ENCODE measurements around the gene CAPN13. TPM values are rescaled to one million over a fixed set of nuclear protein-coding genes. Genes with fewer than 3 reads are reported as not detected.

The CAPN13 gene
- total RNA-seq, 1 experiment from 2014 or later = not detected

GRCh38 chr2:30721668-30722647 lies 85.3 kb downstream of the CAPN13 start:
- POLR2A ChIA-PET = no interaction called here

GRCh38 chr2:30721241-30721640 lies 86.0 kb downstream of the CAPN13 start:
- Mint-ChIP-seq H3K4me3 (ENCODE audit: unreplicated experiment) (no peak overlapping the region), H3K4me1 (ENCODE audit: insufficient read depth, unreplicated experiment) (no peaks in the 10 kb centered on the region), H3K27ac (ENCODE audit: low read depth, unreplicated experiment) (no peak overlapping the region), H3K9me3 (ENCODE audit: unreplicated experiment) (no peaks in the 10 kb centered on the region), H3K27me3 (ENCODE audit: insufficient read depth, unreplicated experiment) (peaks cover 52% of the 10 kb centered on the region), H3K36me3 (ENCODE audit: insufficient read depth, unreplicated experiment) (no peaks in the 10 kb centered on the region)
- no peak for TF ChIP-seq CTCF (IDR thresholded peaks at IDR 0.05; ENCODE audit: unreplicated experiment)
- POLR2A ChIA-PET = no interaction called here
- intact Hi-C loops (cut with micrococcal nuclease) = no loop called here
- no peak for DNase-seq (ENCODE audit: unreplicated experiment)
- BruUV-seq (replicated peaks) = no TSS peak
- CTCF ChIA-PET = interaction anchor here (0.7 to 2.4 kb wide), 2 partner anchors 9 to 513 kb away, joined by 3 to 16 read pairs; no protein-coding TSS in a partner anchor

More at GRCh38 chr2:30721668-30722647, 85.3 kb downstream of the CAPN13 start:
- intact Hi-C loops (cut with micrococcal nuclease) = no loop called here
- H3K9me3 Mint-ChIP-seq (ENCODE audit: unreplicated experiment) = no peaks in the 10 kb centered on the region
- H3K36me3 Mint-ChIP-seq (ENCODE audit: insufficient read depth, unreplicated experiment) = no peaks in the 10 kb centered on the region
- no peak for DNase-seq (ENCODE audit: unreplicated experiment)
- H3K4me1 Mint-ChIP-seq (ENCODE audit: insufficient read depth, unreplicated experiment) = no peaks in the 10 kb centered on the region
- BruUV-seq (replicated peaks) = no TSS peak
- CTCF ChIA-PET = interaction anchor here (0.7 to 2.4 kb wide), 4 partner anchors 10 to 557 kb away, joined by 3 to 16 read pairs (median 6); no protein-coding TSS in a partner anchor
- no peak for TF ChIP-seq CTCF (IDR thresholded peaks at IDR 0.05; ENCODE audit: unreplicated experiment)
- peaks cover 52% of the 10 kb centered on the region for H3K27me3 Mint-ChIP-seq (ENCODE audit: insufficient read depth, unreplicated experiment)
- no peak overlapping the region for H3K4me3 Mint-ChIP-seq (ENCODE audit: unreplicated experiment)
- H3K27ac Mint-ChIP-seq (ENCODE audit: low read depth, unreplicated experiment) = no peak overlapping the region

- H3K9me3 Mint-ChIP-seq (ENCODE audit: unreplicated experiment) = no peaks in the 10 kb centered on the region
- POLR2A ChIA-PET = interaction anchor here (0.7 kb wide), 1 partner anchor 1347 kb away, joined by 4 read pairs; no protein-coding TSS in a partner anchor
- no peaks in the 10 kb centered on the region for H3K4me1 Mint-ChIP-seq (ENCODE audit: insufficient read depth, unreplicated experiment)
- no peaks in the 10 kb centered on the region for H3K36me3 Mint-ChIP-seq (ENCODE audit: insufficient read depth, unreplicated experiment)
- no peak for DNase-seq (ENCODE audit: unreplicated experiment)
- H3K27me3 Mint-ChIP-seq (ENCODE audit: insufficient read depth, unreplicated experiment) = peaks cover 12% of the 10 kb centered on the region
- H3K4me3 Mint-ChIP-seq (ENCODE audit: unreplicated experiment) = no peak overlapping the region
- no TSS peak for BruUV-seq (replicated peaks)
- intact Hi-C loops (cut with micrococcal nuclease) = loop anchor here (10.0 kb wide), 1 partner anchor 808 kb away; no protein-coding TSS in a partner anchor
- no peak for TF ChIP-seq CTCF (IDR thresholded peaks at IDR 0.05; ENCODE audit: unreplicated experiment)
- CTCF ChIA-PET = interaction anchor here (0.5 to 8.3 kb wide), 9 partner anchors 10 to 805 kb away, joined by 3 to 140 read pairs (median 5); no protein-coding TSS in a partner anchor
- no peak overlapping the region for H3K27ac Mint-ChIP-seq (ENCODE audit: low read depth, unreplicated experiment)
Observed at GRCh38 chr2:30717081-30717650, 90.1 kb downstream of the CAPN13 start.
